ENCODE results near the gene DRAM1. TPM values are rescaled to one million over a fixed set of nuclear protein-coding genes. Genes with fewer than 3 reads are reported as not detected.

The DRAM1 gene
- polyA plus RNA-seq, 1 experiment = 57.5 TPM

- H3K9me3 ChIP-seq (ENCODE audit: control insufficient read depth, insufficient read depth, low read length) = peaks cover 6% of the 10 kb centered on the region
- ChIA-PET POLR2A (interaction anchor here (0.7 kb wide), 2 partner anchors 19 to 34 kb away, joined by 9 read pairs; no protein-coding TSS in a partner anchor), CTCF (interaction anchor here (0.7 to 1.3 kb wide), 4 partner anchors 13 to 558 kb away, joined by 3 to 9 read pairs (median 5); no protein-coding TSS in a partner anchor)
- peak overlapping the region; percentile 48 for H3K27ac ChIP-seq (ENCODE audit: low read depth, low read length)
- no peak overlapping the region for H3K4me3 ChIP-seq (ENCODE audit: low read depth, low read length)
- TF ChIP-seq CTCF (IDR thresholded peaks at IDR 0.05; ENCODE audit: low read depth, low read length) = no peak
- no peak for DNase-seq (ENCODE audit: low read depth, low spot score)
- H3K27me3 ChIP-seq (ENCODE audit: control insufficient read depth, insufficient read depth, low read length) = no peaks in the 10 kb centered on the region
Measured at GRCh38 chr12:101925935-101926334, 48.6 kb downstream of the DRAM1 start.

- Histone ChIP-seq H3K27me3 (ENCODE audit: control insufficient read depth, insufficient read depth, low read length) (no peaks in the 10 kb centered on the region), H3K4me3 (ENCODE audit: low read depth, low read length) (no peak overlapping the region), H3K27ac (ENCODE audit: low read depth, low read length) (peak overlapping the region; percentile 22), H3K9me3 (ENCODE audit: control insufficient read depth, insufficient read depth, low read length) (peaks cover 6% of the 10 kb centered on the region)
- CTCF ChIA-PET = interaction anchor here (1.3 kb wide), 1 partner anchor 12 kb away, joined by 9 read pairs; no protein-coding TSS in a partner anchor
- TF ChIP-seq CTCF (IDR thresholded peaks at IDR 0.05; ENCODE audit: low read depth, low read length) = no peak
- peak; percentile 20 for DNase-seq (ENCODE audit: low read depth, low spot score)
- POLR2A ChIA-PET = no interaction called here
Measured at GRCh38 chr12:101927036-101927435, 49.7 kb downstream of the DRAM1 start.

DNA sequence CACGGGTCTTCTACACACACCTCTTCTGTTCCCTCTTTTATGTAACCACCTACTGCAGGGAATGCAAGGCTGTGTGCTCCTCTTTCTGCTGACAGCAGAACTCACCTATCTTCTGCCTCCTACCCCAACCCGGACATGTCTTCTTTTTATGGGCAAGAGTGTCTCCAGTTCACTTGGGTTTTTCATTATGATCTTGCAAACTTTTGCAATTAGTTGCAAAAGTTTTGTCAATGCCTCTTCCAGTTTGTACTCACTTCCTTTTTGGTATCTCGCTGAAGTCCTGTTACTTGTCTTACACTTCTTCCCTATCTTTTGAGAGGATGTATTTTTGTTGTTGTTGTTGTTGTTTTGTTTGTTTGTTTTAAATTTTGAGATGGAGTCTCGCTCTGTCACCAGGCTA lies 50.6 kb downstream of the DRAM1 start:
- ChIA-PET CTCF (no interaction called here), POLR2A (no interaction called here)
- no peaks in the 10 kb centered on the region for H3K27me3 ChIP-seq (ENCODE audit: control insufficient read depth, insufficient read depth, low read length)
- peaks cover 6% of the 10 kb centered on the region for H3K9me3 ChIP-seq (ENCODE audit: control insufficient read depth, insufficient read depth, low read length)
- TF ChIP-seq CTCF (IDR thresholded peaks at IDR 0.05; ENCODE audit: low read depth, low read length) = no peak
- H3K4me3 ChIP-seq (ENCODE audit: low read depth, low read length) = no peak overlapping the region
- no peak overlapping the region for H3K27ac ChIP-seq (ENCODE audit: low read depth, low read length)
- DNase-seq (ENCODE audit: low read depth, low spot score) = no peak

DNA sequence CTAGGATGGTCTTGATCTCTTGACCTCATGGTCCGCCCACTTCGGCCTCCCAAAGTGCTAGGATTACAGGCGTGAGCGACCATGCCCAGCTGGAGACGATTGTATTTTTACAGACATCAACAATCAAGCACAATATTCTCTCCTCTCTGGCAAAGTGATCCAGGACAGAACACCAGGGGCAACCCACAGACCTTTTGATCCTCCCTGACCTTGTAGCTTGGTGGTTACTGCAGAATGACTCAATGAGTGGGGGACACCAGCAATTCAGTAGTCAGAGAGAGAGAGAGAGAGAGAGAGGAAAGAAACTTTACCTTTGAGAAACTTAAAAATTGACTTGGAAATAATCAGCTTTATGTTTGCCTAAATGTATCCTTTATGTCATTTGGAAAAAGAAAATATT lies 51.2 kb downstream of the DRAM1 start:
- ChIA-PET CTCF (interaction anchor here (0.9 to 1.0 kb wide), 3 partner anchors 11 to 12 kb away, joined by 3 read pairs; no protein-coding TSS in a partner anchor), POLR2A (no interaction called here)
- no peak overlapping the region for H3K27ac ChIP-seq (ENCODE audit: low read depth, low read length)
- peaks cover 6% of the 10 kb centered on the region for H3K9me3 ChIP-seq (ENCODE audit: control insufficient read depth, insufficient read depth, low read length)
- H3K27me3 ChIP-seq (ENCODE audit: control insufficient read depth, insufficient read depth, low read length) = no peaks in the 10 kb centered on the region
- H3K4me3 ChIP-seq (ENCODE audit: low read depth, low read length) = no peak overlapping the region
- TF ChIP-seq CTCF (IDR thresholded peaks at IDR 0.05; ENCODE audit: low read depth, low read length) = no peak
- no peak for DNase-seq (ENCODE audit: low read depth, low spot score)

- no peak overlapping the region for H3K4me3 ChIP-seq (ENCODE audit: low read depth, low read length)
- H3K27ac ChIP-seq (ENCODE audit: low read depth, low read length) = no peak overlapping the region
- CTCF ChIA-PET = interaction anchor here (0.9 to 1.0 kb wide), 3 partner anchors 10 to 13 kb away, joined by 3 read pairs; no protein-coding TSS in a partner anchor
- H3K27me3 ChIP-seq (ENCODE audit: control insufficient read depth, insufficient read depth, low read length) = no peaks in the 10 kb centered on the region
- TF ChIP-seq CTCF (IDR thresholded peaks at IDR 0.05; ENCODE audit: low read depth, low read length) = no peak
- POLR2A ChIA-PET = no interaction called here
- H3K9me3 ChIP-seq (ENCODE audit: control insufficient read depth, insufficient read depth, low read length) = peaks cover 3% of the 10 kb centered on the region; the same call in 1 of the 2 replicates
- DNase-seq (ENCODE audit: low read depth, low spot score) = no peak
Measured at GRCh38 chr12:101929365-101930041, 52.1 kb downstream of the DRAM1 start.

Measured in AG04450 (cell line).